Measurements from ENCODE around the gene CUX1. TPM values are rescaled to one million over a fixed set of nuclear protein-coding genes. Genes with fewer than 3 reads are reported as not detected.

The CUX1 gene
- total and polyA plus RNA-seq, 10 of the 15 experiments (the other 5 are each of a cell fraction or from before 2014, with no cell fraction given) = 6.1 to 48.6 (median 25.9) TPM

DNA sequence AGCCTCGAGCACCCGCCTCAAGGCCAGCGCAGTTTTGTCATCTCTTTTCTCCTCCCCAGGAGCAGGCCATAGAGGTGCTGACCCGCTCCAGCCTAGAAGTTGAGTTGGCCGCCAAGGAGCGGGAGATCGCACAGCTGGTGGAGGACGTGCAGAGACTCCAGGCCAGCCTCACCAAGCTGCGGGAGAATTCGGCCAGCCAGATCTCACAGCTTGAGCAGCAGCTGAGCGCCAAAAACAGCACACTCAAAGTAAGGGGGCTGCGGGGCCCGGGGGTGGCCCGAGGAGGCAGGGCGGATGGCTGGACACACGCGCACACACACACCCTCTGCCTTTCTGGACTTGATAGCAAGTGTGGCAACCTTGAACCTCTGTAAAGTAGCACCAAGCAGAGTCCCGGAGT is 361.0 kb downstream of the CUX1 start:
- DNase-seq (ENCODE audit: low read depth, low spot score) (no peak), FAIRE-seq (no peak), ATAC-seq (no peak)
- H4K20me1 ChIP-seq (ENCODE audit: control insufficient read depth, insufficient read depth) = no peaks in the 10 kb centered on the region
- in situ Hi-C loops (cut with MboI) (no loop called here), intact Hi-C loops (cut with micrococcal nuclease; ENCODE audit: unreplicated experiment) (no loop called here)
- H3K9me3 ChIP-seq (replicated peaks; ENCODE audit: control insufficient read depth, insufficient read depth, low read length) = no peaks in the 10 kb centered on the region
- H3K36me3 ChIP-seq (ENCODE audit: control insufficient read depth in 2 of 2, insufficient read depth in 2 of 2, low read length in 1 of 2) = peaks cover 10 to 11% of the 10 kb centered on the region in 2 experiments; a peak in 3 of 4 replicates
- H3K4me3 ChIP-seq = no peak overlapping the region
- no peaks in the 10 kb centered on the region for H3K79me2 ChIP-seq (ENCODE audit: control insufficient read depth, insufficient read depth, low read length)
- H2AFZ ChIP-seq (ENCODE audit: control insufficient read depth, low read depth, low read length) = no peak overlapping the region
- H3K4me1 ChIP-seq (ENCODE audit: control insufficient read depth, insufficient read depth, low read length) = no peaks in the 10 kb centered on the region
- no peaks in the 10 kb centered on the region for H3K27me3 ChIP-seq (replicated peaks in 1 of 2; ENCODE audit: control insufficient read depth in 2 of 2, insufficient read depth in 2 of 2, low read length in 1 of 2)
- RAD21 ChIA-PET (ENCODE audit: unreplicated experiment) = no interaction called here
- H3K9ac ChIP-seq (ENCODE audit: control insufficient read depth, insufficient read depth, low read length) = no peak overlapping the region
- SMC1A ChIA-PET (ENCODE audit: uncharacterized antibody, unreplicated experiment) = no interaction called here
- no peak overlapping the region for H3K4me2 ChIP-seq (ENCODE audit: control insufficient read depth, insufficient read depth)
- POLR2A ChIA-PET = no interaction called here
- TF ChIP-seq RB1 (IDR thresholded peaks at IDR 0.05; ENCODE audit: borderline replicate concordance) = no peak
- TF ChIP-seq, protein P1, sequence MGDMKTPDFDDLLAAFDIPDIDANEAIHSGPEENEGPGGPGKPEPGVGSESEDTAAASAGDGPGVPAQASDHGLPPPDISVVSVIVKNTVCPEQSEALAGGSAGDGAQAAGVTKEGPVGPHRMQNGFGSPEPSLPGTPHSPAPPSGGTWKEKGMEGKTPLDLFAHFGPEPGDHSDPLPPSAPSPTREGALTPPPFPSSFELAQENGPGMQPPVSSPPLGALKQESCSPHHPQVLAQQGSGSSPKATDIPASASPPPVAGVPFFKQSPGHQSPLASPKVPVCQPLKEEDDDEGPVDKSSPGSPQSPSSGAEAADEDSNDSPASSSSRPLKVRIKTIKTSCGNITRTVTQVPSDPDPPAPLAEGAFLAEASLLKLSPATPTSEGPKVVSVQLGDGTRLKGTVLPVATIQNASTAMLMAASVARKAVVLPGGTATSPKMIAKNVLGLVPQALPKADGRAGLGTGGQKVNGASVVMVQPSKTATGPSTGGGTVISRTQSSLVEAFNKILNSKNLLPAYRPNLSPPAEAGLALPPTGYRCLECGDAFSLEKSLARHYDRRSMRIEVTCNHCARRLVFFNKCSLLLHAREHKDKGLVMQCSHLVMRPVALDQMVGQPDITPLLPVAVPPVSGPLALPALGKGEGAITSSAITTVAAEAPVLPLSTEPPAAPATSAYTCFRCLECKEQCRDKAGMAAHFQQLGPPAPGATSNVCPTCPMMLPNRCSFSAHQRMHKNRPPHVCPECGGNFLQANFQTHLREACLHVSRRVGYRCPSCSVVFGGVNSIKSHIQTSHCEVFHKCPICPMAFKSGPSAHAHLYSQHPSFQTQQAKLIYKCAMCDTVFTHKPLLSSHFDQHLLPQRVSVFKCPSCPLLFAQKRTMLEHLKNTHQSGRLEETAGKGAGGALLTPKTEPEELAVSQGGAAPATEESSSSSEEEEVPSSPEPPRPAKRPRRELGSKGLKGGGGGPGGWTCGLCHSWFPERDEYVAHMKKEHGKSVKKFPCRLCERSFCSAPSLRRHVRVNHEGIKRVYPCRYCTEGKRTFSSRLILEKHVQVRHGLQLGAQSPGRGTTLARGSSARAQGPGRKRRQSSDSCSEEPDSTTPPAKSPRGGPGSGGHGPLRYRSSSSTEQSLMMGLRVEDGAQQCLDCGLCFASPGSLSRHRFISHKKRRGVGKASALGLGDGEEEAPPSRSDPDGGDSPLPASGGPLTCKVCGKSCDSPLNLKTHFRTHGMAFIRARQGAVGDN (IDR thresholded peaks at IDR 0.05) = no peak
- TF ChIP-seq CHD1 (IDR thresholded peaks at IDR 0.05; ENCODE audit: low read depth, low read length) = no peak
- no peak for TF ChIP-seq YBX1 (IDR thresholded peaks at IDR 0.05)
- no peak for TF ChIP-seq SREBF1 (IDR thresholded peaks at IDR 0.05; ENCODE audit: low read length)
- no peak for TF ChIP-seq ESRRA (IDR thresholded peaks at IDR 0.05; ENCODE audit: low read length)
- no peak for TF ChIP-seq TCF12 (IDR thresholded peaks at IDR 0.05; ENCODE audit: low read depth, low read length)
- no peak for TF ChIP-seq EZH2 (IDR thresholded peaks at IDR 0.05; ENCODE audit: borderline replicate concordance, control insufficient read depth, low read depth, low read length)
- TF ChIP-seq ZNF274 (IDR thresholded peaks at IDR 0.05; ENCODE audit: insufficient read depth, insufficient read length) = no peak
- WGBS (ENCODE audit: insufficient coverage, insufficient replicate concordance, low lambda C conversion rate, missing lambda C conversion rate) = 90% methylated on average over 18 of the region's 18 CpGs
- CTCF ChIA-PET = no interaction called here
- no peak overlapping the region for H3K27ac ChIP-seq (ENCODE audit: control insufficient read depth, insufficient read depth)
- no TSS peak for BruUV-seq (replicated peaks)
